Panc1 (cell line): ENCODE measurements around the gene BCL2L12. TPM values are rescaled to one million over a fixed set of nuclear protein-coding genes. Genes with fewer than 3 reads are reported as not detected.

Source experiments
- ATAC-seq: fragments of 200-7000 bp; cut with Tn5 transposase; 2 replicates; pipeline ENCODE4 v1.9.1; 2020; ENCODE audit warnings: mild to moderate bottlenecking, moderate library complexity
- BruUV-seq: library from RNA; stranded (reverse); fragments of 400-500 nt; replicated peaks from 2 replicates; lab custom pipeline; 2021; lab: Mats Ljungman, UMichigan
- CTCF ChIA-PET: fragments of 300-600 bp; sonication (Branson Sonifier 250); formaldehyde crosslinking; loops from one replicate; lab custom pipeline; 2022; ENCODE audit warnings: antibody characterized with exemption; lab: Charles Lee
- POLR2A ChIA-PET: fragments of 300-600 bp; sonication (Branson Sonifier 250); formaldehyde crosslinking; loops from one replicate; lab custom pipeline; 2022; ENCODE audit warnings: antibody characterized with exemption; lab: Charles Lee
- DNase-seq: peaks from one replicate; pipeline ENCODE4 v3.0.0-alpha.2; 2010; ENCODE audit warnings: low read depth, low spot score
- H3K27ac ChIP-seq: 2 replicates; pipeline ENCODE4 v1.5.1; 2011; ENCODE audit warnings: mild to moderate bottlenecking, low read length, inconsistent platforms
- H3K27me3 ChIP-seq: fragments of 200-500 bp; sonication (Bioruptor generic); 2 replicates; pipeline ENCODE4 v1.6.0; 2014; ENCODE audit warnings: low read length, inconsistent platforms; ENCODE audit not compliant: control insufficient read depth, insufficient read depth
- H3K36me3 ChIP-seq: fragments of 200-500 bp; sonication (Bioruptor generic); 2 replicates; pipeline ENCODE4 v1.5.1; 2014; ENCODE audit warnings: inconsistent platforms, mild to moderate bottlenecking, low read length, moderate library complexity; ENCODE audit not compliant: control insufficient read depth, insufficient read depth
- H3K4me1 ChIP-seq: 2 replicates; pipeline ENCODE4 v1.5.1; 2011; ENCODE audit warnings: inconsistent platforms, mild to moderate bottlenecking, low read length, moderate library complexity; ENCODE audit not compliant: control insufficient read depth, insufficient read depth
- H3K4me3 ChIP-seq, 2 experiments: 2 replicates each; pipeline ENCODE4 v1.5.1; 2011 to 2012; ENCODE audit warnings: low read depth in 2 of 2, low read length in 2 of 2, mild to moderate bottlenecking in 2 of 2, inconsistent platforms in 1 of 2, moderate library complexity in 1 of 2
- H3K9me3 ChIP-seq: fragments of 200-500 bp; sonication (Bioruptor generic); 2 replicates; pipeline ENCODE4 v1.5.1; 2014; ENCODE audit warnings: low read depth, mild to moderate bottlenecking, inconsistent platforms, low read length, moderate library complexity; ENCODE audit not compliant: control insufficient read depth, insufficient read depth
- CTCF ChIP-seq: fragments of 450-650 bp; IDR thresholded peaks from 2 replicates; pipeline ENCODE4 v1.5.1; 2017; ENCODE audit warnings: mild to moderate bottlenecking
- POLR2AphosphoS5 ChIP-seq: IDR thresholded peaks from 2 replicates; pipeline ENCODE4 v1.6.1; 2012; ENCODE audit warnings: mild to moderate bottlenecking, low read depth, low read length, moderate library complexity
- REST ChIP-seq, 2 experiments: IDR thresholded peaks; 2 replicates each; pipeline ENCODE4 v1.6.1; 2011 to 2012; ENCODE audit warnings: low read depth in 2 of 2, control low read depth in 1 of 2, low read length in 1 of 2, mild to moderate bottlenecking in 1 of 2, moderate library complexity in 1 of 2; ENCODE audit not compliant: insufficient read depth in 1 of 2
- SIN3A ChIP-seq: IDR thresholded peaks from 2 replicates; pipeline ENCODE4 v1.6.1; 2012; ENCODE audit warnings: low read depth, mild to moderate bottlenecking, low read length, moderate library complexity, borderline replicate concordance; ENCODE audit not compliant: insufficient read depth
- TCF7L2 ChIP-seq: IDR thresholded peaks from 2 replicates; pipeline ENCODE4 v1.6.1; 2011; ENCODE audit warnings: mild to moderate bottlenecking, low read depth, low read length, inconsistent platforms
- in situ Hi-C: cut with HindIII; loops from 2 replicates; pipeline ENCODE4 v1.10.0; 2016; ENCODE audit warnings: low sequenced_read_pairs, low pct_unique_long_range_greater_than_20kb
- intact Hi-C: fragments of 100-400 bp; cut with micrococcal nuclease; formaldehyde crosslinking; loops from one replicate; pipeline ENCODE4 v1.10.0; 2022; ENCODE audit not compliant: unreplicated experiment
- total RNA-seq: library from RNA; stranded (reverse); gene quantifications from one replicate; pipeline ENCODE4 v1.2.1, GENCODE V29; 2021; ENCODE audit not compliant: unreplicated experiment

BCL2L12 gene
- total RNA-seq, 1 experiment from 2014 or later = 69.6 TPM

- Histone ChIP-seq H3K9me3 (no peaks in the 10 kb centered on the region), H3K36me3 (no peaks in the 10 kb centered on the region), H3K27ac (no peak within 1 kb of the TSS), H3K4me1 (no peaks in the 10 kb centered on the region), H3K4me3 (peak within 1 kb of the TSS in 1 of 2 experiments; percentile 33; a peak in 1 of 4 replicates), H3K27me3 (no peaks in the 10 kb centered on the region)
- in situ Hi-C loops (no loop called here), intact Hi-C loops (no loop called here)
- CTCF ChIA-PET = no interaction called here
- TF ChIP-seq SIN3A = no peak
- TF ChIP-seq CTCF = no peak
- TF ChIP-seq TCF7L2 = no peak
- TF ChIP-seq REST (IDR thresholded peaks at IDR 0.05; ENCODE audit: insufficient read depth in 1 of 2, low read depth in 2 of 2, low read length in 1 of 2) = no peak
- TF ChIP-seq POLR2AphosphoS5 = no peak
- ATAC-seq = no peak
- DNase-seq = no peak
- BruUV-seq = no TSS peak
- POLR2A ChIA-PET = no interaction called here
Observed at GRCh38 chr19:49690656-49691242, 25.0 kb downstream of the BCL2L12 start, which contains the start of gene CPT1C. Gene CPT1C (plus strand): TSS chr19:49691116. CDS start chr19:49692253, 1,137 bp downstream.

DNA sequence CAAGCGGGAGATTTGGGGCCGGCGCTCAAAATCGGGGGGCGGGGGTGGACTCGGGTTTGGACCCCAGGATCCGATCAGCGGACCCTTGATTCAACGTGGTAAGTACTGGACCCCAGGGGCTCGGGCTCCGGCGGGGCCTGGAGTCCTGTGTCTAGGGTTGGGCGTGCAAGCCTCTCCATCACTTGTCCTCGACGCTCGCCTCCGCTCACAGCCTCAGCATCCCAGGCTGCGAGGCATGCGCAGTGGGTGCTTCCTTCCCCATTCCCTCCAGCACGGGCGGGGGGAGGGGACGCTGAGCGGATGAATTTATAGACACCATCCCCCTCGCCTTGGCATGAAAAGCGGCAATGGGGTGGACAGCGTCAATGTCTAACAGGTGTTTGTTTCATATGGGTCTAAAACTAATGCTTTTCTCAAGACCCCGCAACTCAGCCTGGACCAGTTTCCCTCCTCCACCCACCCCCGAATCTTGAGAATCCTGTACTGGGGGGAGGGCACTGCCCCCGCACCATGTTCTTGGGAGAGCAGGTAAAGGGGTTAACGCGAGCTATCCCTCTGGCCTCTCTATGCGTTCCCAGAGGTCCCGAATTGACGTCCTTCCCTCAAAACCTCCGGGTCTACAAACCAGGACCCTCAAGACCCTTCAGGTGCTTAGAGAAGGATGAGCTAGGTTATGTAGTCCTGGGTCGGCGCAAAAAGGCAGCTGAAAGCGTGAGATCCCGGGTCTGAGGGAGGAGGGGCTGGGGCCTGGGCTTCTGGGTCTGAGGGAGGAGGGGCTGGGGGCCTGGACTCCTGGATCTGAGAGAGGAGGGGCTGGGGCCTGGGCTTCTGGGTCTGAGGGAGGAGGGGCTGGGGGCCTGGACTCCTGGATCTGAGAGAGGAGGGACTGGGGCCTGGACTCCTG lies 25.8 kb downstream of the BCL2L12 start:
- in situ Hi-C loops = no loop called here
- Histone ChIP-seq H3K36me3 (no peaks in the 10 kb centered on the region), H3K9me3 (no peaks in the 10 kb centered on the region), H3K4me1 (no peaks in the 10 kb centered on the region), H3K27me3 (no peaks in the 10 kb centered on the region), H3K27ac (no peak overlapping the region), H3K4me3 (peak overlapping the region in 1 of 2 experiments; percentile 33; a peak in 1 of 4 replicates)
- ChIA-PET POLR2A (no interaction called here), CTCF (no interaction called here)
- DNase-seq (no peak), ATAC-seq (no peak)
- no TSS peak for BruUV-seq
- TF ChIP-seq CTCF = no peak
- no peak for TF ChIP-seq SIN3A
- TF ChIP-seq TCF7L2 = no peak
- TF ChIP-seq REST (IDR thresholded peaks at IDR 0.05; ENCODE audit: insufficient read depth in 1 of 2, low read depth in 2 of 2, low read length in 1 of 2) = no peak
- TF ChIP-seq POLR2AphosphoS5 = no peak
- intact Hi-C loops = no loop called here
